ENCODE data around the gene MSMB.
"Not testable (repeated sequence)": the region's sequence is repeated elsewhere in the genome, so short reads cannot be mapped to it uniquely, and the experiment has no call there.

Gene MSMB

DNA sequence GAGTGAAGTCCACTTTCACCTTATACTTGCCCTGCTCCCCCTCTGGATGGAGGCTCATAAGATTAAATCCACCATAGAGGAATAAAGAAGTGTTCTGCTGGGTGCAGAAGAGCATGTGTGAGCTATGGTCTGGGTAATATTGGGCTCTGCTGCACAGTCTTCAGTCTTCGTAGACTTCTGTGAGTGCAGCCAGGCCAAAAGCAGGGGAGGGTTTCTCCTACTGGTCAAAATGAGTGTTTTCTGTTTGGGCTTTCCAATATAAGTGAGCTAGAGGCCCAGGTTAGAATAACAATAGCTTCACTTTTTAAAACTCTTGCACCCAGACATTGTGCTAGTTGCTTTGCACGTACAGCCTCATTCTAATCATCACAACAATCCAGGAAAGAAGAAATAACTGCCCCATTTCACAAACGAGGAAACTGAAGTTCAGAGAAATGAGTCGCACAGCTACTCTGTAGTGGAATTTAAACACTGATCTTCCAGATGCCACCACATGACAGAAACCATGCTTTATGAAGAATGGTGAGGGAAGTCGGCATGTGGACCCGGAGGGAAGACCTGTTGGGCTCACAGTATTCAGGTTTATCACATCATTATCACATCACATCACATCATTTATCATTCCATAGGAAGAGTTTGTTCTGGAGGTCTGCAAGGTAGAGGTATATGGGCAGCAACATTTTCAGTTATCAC is 23.8 kb upstream of the MSMB start:
- DNase-seq: no peak

DNA sequence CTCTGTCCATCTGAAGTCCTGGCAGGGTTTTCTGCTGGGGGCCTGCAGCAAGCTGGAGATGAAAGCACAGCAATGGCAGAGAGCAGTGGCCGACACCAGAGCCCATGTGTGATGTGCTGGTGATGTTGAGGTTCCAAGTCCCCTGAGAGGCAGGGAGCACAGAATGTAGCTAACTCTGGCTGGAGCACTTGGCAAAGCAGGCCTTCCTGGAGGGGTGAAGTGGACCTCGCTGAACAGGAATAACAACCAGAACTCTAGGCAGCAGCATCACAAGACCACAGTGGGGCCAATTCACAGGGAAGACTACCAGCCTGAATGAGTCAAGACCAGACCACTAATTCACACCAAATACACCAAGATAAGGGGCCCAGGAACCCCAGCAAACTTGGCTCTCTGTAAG is 22.8 kb upstream of the MSMB start:
- no peak for DNase-seq

DNA sequence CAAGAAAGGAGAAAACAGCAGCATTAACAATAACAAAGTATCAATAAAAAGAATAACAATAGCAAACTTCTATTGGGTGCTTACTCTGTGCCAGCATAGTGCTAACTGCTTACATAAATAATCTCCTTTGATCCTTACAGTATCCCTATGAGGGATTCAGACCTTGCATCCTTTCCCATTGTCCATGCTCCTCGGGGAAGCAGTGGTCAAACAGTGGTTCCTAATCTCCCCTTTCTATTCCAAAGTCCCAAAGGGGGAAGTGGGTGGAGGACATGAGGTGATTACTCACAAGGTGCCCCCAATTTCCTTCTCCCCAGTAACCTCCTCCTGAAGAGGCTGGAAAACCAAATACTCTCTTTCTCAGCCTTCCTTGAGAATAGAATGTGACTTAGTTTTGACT is 22.0 kb upstream of the MSMB start:
- DNase-seq: no peak

DNA sequence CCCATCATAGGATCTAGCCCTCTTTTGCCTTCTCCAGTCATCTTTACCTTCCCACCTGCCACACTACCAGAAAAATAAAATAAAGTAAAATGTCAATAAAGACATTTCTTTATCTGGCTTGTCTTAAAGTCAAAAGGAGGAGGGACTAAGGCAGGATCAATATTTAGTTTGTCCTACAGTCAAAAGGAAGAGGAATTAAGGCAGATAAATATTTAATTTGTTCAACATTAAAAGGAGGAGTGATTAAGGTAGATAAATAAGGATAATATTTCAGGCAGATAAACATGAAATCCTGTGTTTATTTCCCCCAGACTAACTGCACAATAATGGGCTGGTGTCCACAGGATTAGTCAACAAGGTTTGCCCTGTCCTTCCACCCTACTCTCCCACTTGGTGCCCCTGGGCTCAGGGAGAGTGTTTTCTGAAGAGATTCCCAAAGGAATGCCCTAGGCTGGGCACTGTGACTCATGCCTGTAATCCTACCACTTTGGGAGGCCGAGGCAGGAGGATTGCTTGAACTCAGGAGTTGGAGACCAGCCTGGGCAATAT is 18.3 kb upstream of the MSMB start:
- DNase-seq: no peak

DNA sequence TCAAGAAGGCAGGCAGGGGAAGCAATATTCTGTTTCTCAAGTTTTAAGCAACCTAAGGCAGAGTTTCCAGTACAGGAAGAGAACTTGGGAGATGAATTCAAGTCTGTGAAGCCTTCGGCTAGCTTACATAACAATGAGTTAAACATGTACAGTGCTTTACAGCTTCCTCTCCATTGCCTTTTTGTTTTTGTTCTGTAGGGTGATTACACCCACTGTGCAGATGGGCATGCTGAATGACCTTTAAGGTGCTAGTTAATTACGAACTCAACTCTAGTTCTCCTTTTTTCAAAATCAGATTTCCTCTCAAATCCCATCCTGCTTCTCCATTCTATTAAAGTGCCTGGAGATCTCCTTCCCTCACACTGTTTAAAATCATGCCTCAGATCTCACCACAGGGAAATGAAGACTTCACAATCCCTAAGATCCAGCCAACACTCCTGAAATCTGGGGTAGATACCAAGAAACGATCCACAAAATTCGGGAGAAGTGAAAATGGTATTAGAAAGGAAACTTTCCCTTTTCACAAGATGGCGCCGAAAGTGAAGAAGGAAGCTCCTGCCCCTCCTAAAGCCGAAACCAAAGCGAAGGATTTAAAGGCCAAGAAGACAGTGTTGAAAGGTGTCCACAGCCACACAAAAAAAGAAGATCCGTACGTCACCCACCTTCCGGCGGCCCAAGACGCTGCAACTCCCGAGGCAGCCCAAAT is 16.8 kb upstream of the MSMB start:
- no peak for DNase-seq

DNA sequence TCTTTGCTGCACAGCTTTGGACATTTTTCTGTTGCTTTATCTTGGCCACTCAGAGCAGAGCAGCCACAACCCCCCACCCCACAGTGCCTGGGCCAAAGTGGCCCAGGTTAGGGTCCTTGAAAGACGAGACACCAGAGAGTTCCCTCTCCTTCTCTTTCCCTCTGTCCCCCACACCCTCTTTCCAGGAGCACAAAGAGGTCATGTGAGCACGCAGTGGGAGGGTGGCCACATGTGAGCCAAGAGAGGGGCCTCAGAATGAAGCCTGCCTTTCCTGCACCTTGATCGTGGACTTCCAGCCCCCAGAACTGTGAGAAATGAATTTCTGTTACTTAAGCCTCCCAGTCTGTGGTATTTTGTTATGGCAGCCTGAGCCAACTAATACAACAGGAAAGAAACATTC is 14.6 kb upstream of the MSMB start:
- no peak for DNase-seq

DNA sequence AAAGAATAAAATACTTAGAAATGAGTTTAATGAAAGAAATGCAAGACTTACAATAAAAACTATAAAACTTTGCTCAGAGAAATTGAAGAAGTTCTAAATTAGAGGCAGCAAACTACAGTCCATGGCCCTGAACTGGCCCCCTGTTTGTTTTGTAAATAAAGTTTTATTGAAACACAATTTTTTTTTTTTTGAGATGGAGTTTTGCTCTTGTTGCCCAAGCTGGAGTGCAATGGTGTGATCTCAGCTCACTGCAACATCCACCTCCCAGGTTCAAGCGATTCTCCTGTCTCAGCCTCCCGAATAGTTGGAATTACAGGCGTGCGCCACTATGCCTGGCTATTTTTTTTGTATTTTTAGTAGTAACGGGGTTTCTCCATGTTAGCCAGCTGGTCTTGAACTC is 11.9 kb upstream of the MSMB start:
- DNase-seq: not testable (repeated sequence)

DNA sequence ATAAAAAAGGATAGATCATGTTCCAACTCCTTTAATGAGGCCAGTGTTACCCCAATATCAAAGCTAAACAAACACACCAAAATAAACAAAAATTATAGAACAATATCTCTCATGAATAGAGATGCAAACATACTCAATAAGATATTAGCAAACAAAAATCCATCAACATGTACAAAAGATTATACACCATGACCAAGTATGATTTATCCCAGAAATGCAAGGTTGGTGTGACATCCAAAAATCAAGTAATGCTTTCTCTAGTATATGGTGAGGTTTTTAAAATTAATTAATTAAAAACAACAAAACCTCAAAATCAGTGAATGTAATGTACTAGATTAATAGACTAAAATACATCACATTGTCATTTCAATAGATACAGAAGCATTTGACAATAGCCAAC is 11.0 kb upstream of the MSMB start:
- no peak for DNase-seq

DNA sequence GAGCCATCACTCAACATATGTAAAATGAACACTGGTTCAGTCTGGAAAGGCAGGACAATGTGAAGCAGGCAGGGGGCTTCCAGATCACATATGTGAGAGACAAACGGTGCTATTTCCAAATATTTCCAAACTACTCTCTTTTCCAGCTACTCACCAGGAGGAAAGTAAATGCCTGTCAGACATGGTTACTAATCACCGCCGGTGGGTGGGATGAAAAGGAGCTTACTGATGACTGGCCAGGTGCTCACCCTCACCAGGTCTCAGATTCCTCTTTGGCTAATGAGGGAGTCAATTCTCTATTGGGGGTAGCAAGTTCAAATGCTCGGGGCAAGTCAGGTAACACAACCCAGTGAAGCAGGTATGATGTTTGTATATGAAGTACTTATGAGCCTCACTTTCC is 9.7 kb upstream of the MSMB start:
- no peak for DNase-seq

DNA sequence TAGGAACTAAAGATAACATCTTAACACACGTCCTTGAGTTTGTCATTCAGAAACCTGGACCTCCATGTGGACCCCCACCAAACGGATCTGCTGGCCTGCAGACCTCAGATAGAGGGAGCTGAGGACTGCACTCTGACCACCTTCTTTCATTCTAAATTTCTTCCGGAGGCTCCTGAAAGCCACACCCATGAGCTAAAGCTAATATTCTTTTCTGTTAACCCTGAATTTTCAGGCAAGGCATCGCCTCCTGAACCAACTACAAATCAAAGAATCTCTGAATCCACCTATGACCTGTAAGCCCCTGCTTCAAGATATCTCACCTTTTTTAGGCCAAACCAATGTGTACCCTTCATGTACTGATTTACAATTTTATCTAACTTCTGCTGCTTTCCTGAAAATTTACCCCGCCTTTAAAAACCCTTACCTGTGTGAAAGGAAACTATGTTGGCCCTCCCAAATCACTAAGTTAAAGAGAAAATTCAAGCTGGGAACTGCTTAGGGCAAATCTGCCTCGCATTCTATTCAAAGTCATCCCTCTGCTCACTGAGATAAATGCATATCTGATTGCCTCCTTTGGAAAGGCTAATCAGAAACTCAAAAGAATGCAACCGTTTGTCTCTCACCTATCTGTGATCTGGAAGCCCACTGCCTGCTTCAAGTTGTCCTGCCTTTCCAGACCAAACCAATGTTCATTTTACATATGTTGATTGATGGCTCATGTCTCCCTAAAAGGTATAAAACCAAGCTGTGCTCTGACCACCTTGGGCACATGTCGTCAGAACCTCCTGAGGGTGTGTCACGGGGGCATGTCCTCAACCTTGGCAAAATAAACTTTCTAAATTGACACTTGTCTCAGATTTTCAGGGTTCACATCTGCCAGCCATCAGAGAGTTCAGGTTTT is 7.7 kb upstream of the MSMB start:
- DNase-seq: no peak

DNA sequence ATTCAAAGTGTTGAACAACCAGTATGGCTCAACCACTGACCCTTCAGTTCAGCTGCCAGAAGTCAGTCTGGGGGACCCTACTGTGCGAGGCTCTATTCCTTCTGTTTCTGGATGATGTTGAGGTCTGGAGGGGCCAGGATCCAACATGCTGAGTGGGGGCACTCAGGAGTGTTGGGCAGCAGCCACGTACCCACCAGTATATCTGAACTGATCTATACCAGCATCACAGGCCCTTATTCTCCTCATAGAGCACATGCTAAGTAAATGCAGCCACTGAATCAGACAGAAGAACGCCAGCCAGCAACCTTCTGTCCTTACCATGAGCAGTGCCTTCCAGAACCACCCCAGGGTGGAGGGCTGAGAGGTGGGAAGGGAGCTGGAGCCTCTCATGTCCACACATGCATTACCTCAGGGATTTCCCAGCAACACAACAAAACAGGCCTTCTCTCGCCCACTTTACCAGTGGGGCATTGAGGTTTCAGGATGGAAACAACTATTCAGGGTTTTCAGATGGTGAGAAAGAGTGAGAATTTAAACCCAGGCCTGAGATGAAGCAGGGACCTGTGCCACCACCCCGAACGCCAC is 6.8 kb upstream of the MSMB start:
- DNase-seq: no peak

DNA sequence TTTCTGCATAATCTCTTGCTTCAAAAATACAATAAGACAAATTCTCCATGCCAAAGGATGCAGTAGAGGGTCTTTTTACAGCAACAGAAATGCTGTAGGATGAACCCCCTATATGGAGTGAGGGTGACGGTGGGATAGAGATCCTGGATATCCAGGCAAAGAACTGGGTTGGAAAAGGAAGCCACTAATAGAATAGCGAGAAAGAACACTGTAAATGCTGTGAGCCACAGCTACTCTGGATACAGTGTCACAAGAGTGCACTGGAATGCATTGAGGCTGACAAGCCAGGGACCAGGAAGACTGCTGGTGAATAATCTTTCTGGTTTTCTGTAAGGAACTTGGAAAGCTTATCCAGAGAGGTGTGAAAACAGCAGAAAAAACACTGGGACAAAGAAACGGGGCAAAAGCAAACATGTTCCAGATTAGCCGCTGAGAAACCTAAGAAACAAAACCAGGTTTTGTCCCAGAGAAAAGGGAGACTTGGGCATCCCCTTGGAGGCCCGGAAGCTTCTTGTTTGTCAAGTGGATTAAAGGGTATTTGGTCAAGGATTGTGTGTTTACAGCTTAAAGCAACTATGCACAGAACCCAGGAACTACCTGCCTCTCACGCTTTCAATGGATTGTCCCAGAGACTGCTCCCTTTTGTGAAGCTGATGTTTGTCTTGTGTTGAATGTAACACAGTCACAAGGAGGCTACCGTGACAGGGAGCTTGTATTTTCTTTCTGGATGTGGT is 6.2 kb upstream of the MSMB start:
- no peak for DNase-seq

DNA sequence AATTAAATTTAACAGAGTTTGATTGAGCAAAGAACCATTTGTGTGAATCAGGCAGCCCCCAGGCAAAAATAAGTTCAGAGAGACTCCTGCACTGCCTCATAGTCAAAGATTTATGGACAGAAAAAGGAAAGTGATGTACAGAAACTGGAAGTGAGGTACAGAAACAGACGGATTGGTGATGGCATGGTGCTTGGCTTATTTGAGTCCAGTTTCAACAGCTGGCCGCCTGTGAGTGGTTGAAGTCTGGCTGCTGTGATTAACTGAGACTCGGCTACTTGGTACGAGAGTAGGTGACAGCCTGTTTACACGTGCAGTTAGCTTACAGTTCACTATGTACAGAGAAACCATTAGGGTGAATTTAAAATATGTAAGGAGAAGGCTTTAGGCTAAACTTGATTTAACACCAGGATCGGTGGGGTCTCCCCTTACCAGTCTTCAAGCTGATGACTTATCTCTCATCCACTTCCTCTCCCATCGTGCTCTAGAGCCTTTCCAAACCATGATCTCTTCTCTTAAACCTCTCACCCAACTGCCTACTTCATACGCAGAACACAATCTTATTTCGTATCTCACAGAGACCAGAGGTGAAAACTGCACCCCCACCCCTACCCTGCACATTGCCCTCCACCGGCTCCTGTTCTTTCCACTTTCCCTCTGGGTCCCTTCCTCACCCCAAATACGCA is 5.0 kb upstream of the MSMB start:
- DNase-seq: no peak

DNA sequence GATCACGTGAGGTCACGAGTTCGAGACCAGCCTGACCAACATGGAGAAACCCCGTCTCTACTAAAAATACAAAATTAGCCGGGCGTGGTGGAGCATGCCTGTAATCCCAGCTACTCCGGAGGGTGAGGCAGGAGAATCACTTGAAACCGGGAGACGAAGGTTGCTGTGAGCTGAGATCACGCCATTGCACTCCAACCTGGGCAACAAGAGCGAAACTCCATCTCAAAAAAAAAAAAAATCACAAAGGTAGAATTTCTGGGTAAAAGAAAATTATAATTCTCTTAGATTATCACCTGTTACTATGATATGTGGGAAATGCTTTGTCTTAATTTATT is 3.4 kb upstream of the MSMB start:
- DNase-seq: not testable (repeated sequence)

DNA sequence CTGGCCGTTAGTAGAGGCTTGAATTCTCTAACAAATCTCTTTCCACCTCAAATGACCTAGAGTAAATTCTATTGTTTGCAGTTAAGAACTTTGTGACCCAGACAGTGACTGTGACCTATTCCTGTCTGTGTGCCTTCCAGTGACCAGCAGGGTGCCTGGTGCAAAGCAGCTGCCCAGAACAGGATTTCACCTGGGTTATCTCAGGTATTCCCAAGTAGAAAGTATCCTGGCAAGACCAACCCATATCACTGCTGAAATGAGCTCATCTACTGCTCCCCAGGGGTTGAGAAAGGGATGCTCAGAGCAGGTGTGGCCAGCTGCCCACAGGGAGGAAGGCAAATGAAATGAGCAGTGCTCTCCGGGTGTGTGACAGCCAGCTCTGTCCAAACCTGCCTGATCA is 2.1 kb upstream of the MSMB start:
- DNase-seq: no peak

DNA sequence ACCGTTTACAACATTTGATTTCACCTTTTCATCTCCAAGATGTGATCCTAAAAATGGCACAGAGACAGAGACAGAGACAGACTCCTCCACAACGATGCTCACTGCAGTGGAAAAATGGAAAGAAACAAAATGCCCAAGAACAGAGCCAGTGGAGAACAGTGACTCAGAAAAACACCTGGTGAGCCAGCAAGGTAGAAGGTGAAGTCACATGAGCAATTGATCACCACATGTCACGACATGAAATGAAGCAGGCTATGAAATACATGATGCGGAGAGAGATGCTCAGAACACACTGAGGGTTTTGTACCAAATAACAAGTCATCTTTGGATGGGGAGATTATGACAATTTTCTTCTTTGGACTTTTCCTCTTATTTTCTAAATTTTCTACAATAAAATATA is 3.5 kb downstream of the MSMB start:
- DNase-seq: no peak

DNA sequence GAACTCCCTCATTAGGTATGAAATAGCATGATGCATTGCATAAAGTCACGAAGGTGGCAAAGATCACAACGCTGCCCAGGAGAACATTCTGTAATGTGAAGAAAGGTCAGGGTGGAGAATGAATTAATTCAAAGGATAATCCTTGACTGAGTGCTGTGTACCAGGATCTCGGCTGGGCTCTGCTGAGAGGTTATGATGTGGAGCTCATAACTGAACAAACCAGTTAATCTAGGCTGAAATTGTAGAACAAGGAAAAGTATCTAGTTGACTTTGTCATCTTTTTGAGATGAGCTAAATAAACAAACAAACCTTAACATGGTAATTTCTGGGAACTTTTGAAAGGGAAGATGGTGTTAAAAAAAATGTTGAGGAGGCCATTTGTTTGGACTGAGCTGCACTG is 6.1 kb downstream of the MSMB start:
- DNase-seq: no peak

DNA sequence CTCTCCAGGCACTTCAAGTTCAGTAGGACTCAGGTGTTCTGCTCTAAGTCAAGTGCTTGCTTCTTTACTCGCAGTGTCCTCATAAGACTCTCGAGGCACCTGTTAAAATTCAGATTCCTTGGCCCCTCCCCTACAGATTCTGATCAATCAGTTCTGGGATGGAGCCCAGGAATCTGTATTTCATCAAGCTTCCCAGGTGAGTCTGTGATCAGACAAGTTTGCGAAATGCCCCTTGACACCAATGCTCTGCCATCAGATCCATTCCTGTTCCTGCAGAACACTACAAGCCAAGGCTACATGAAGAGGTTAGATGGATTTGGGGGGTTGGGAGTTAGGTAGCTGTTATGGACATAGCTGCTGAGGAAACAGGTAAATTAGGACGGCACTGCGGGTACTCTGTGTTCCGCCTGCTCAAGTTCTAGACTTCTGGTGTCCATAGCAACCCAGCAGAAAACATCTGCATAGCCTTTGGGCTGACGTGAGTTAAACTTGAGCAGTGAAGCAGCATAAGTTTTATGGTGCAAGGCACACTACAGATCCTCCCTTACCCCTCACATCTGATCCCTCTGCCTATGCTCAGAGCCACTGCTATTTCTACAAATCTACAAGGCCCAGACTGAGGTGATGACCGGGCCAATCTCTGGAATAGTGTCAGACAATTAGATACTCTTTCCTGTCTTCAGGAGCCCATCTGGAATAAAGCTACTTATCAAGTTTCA is 8.8 kb downstream of the MSMB start:
- no peak for DNase-seq

DNA sequence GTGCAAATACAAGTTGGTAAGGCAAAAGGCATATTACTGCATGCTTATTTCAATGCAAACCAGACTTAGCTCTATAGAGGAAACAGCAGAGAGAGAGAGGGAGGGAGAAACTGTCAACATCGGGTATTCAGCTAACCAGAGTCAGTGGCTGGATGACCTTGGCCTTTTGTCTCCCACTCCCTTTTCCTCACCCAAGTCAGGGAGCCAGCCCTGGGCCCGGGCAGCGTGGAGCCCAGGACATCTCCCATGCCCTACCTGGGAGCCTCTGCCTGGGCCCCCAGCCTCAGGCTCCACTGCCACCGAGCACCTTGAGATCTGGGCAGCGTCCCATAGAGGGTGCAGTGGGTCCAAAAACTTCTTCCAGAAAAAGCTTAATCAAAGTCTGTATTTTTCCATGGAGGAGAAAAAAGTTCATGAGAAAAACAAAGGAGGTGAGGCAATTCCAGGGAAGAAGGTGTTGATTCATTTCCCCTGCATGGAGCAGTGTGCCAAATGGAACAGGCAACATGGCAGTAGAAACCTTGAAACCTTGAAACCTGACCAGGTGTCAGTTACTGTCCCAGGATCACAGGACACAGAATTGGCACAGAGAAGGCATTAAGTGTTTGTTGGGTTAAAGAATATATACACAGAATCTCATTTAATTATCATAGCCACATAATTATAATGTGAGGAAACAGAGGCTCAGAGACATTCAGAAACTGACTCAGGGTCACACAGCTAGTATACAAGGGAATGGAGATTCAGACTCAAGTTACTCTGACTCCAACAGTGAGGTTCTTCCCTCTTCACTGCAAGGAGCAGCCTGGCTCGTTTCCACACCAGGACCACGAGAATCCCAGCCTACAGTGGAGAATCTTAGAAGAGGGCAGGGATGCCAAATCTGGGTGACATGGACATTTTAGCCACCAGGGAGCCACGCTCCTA is 9.9 kb downstream of the MSMB start:
- DNase-seq: no peak

DNA sequence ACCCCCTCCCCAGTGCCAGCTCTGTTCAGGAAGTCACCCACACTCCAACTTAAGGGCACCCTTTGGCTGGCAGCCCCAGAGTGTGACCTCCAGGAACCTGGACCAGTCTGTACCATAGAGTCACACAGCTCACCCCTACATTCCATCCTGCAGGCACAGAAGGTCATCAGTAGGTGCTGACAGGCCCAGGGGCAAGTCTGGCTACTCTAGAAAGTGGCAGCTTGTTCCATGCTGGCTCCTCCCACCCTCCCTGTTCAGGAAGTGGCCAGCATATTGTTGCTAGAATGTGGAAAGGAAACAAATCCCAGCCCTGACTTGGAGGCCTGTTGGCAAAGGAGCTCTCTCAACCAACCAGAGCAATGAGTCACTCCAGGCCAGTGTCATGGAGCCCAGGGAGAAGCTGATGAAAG is 12.5 kb downstream of the MSMB start:
- no peak for DNase-seq
